Thoracic aorta (tissue), 2 donors: Measurements from ENCODE around the gene TSSC4. TPM values are rescaled to one million over a fixed set of nuclear protein-coding genes. Genes with fewer than 3 reads are reported as not detected.

Source experiments
- ATAC-seq: fragments of 150-250 bp; one replicate; pipeline ENCODE4 v1.8.0; 2017; ENCODE audit warnings: low read depth; ENCODE audit not compliant: insufficient number of reproducible peaks, low FRiP score
- DNase-seq: peaks from one replicate; pipeline ENCODE4 v3.0.0-alpha.2; 2020; ENCODE audit warnings: low spot score
- H3K27ac ChIP-seq, 2 donors: fragments of 200-600 bp; sonication (generic); 1 replicate in 1 of 2; 2 replicates in 1 of 2; pipeline ENCODE4 v1.5.1; 2016; ENCODE audit warnings: mild to moderate bottlenecking in 2 of 2, moderate library complexity in 2 of 2
- H3K27me3 ChIP-seq: fragments of 200-600 bp; sonication (generic); replicated peaks from 2 replicates; pipeline ENCODE4 v1.6.0; 2016; ENCODE audit warnings: mild to moderate bottlenecking; ENCODE audit not compliant: insufficient read depth
- H3K36me3 ChIP-seq: fragments of 200-600 bp; sonication (generic); one replicate; pipeline ENCODE4 v1.5.1; 2016
- H3K4me1 ChIP-seq, 2 donors: fragments of 200-600 bp; sonication (generic); 1 replicate in 1 of 2; 2 replicates in 1 of 2; pipeline versions ENCODE4 v1.5.1 to v1.6.0; 2016; ENCODE audit warnings: low read depth in 2 of 2, mild to moderate bottlenecking in 1 of 2; ENCODE audit not compliant: control insufficient read depth in 1 of 2
- H3K4me3 ChIP-seq: fragments of 200-600 bp; sonication (generic); 2 replicates; pipeline ENCODE4 v1.5.1; 2016; ENCODE audit warnings: mild to moderate bottlenecking
- H3K9me3 ChIP-seq: fragments of 200-600 bp; sonication (generic); 2 replicates; pipeline ENCODE4 v1.5.1; 2016
- CTCF ChIP-seq: fragments of 200-600 bp; sonication (generic); IDR thresholded peaks from one replicate; pipeline ENCODE4 v1.5.1; 2019; ENCODE audit warnings: antibody characterized with exemption
- total RNA-seq, 2 donors: library from RNA; depleted of rRNA; stranded (reverse); fragments of >200 nt; gene quantifications; one replicate each; pipeline versions ENCODE4 v1.1.0 to v1.2.3, GENCODE V29; 2016

The TSSC4 gene
- total RNA-seq, 2 donors from 2014 or later = 31.6 to 57.9 TPM

- Histone ChIP-seq H3K27me3 (no peaks in the 10 kb centered on the region), H3K27ac (no peak overlapping the region), H3K36me3 (no peaks in the 10 kb centered on the region), H3K4me3 (peak overlapping the region; percentile 22), H3K4me1 (no peaks in the 10 kb centered on the region), H3K9me3 (no peaks in the 10 kb centered on the region)
- no peak for TF ChIP-seq CTCF
- no peak for ATAC-seq
- DNase-seq = no peak
These were observed 46.2 kb downstream of the TSSC4 start for GRCh38 chr11:2446590-2447252.

- Histone ChIP-seq H3K27me3 (no peaks in the 10 kb centered on the region), H3K9me3 (no peaks in the 10 kb centered on the region), H3K4me3 (peak overlapping the region; percentile 22), H3K27ac (no peak overlapping the region), H3K36me3 (no peaks in the 10 kb centered on the region), H3K4me1 (no peaks in the 10 kb centered on the region)
- no peak for ATAC-seq
- DNase-seq = no peak
- no peak for TF ChIP-seq CTCF
These were observed 46.9 kb downstream of the TSSC4 start for GRCh38 chr11:2447253-2447950.

- H3K27me3 ChIP-seq = no peaks in the 10 kb centered on the region
- H3K4me1 ChIP-seq = no peaks in the 10 kb centered on the region
- H3K9me3 ChIP-seq = no peaks in the 10 kb centered on the region
- no peak for ATAC-seq
- no peaks in the 10 kb centered on the region for H3K36me3 ChIP-seq
- H3K27ac ChIP-seq = no peak overlapping the region
- no peak for DNase-seq
- TF ChIP-seq CTCF = no peak
- H3K4me3 ChIP-seq = no peak overlapping the region
These were observed 47.6 kb downstream of the TSSC4 start for GRCh38 chr11:2447951-2448650.

- TF ChIP-seq CTCF = no peak
- no peak for ATAC-seq
- no peak for DNase-seq
These were observed 48.4 kb downstream of the TSSC4 start for GRCh38 chr11:2448661-2449547.

More at GRCh38 chr11:2448661-2449547, 48.4 kb downstream of the TSSC4 start:
- no peaks in the 10 kb centered on the region for H3K4me1 ChIP-seq
- H3K36me3 ChIP-seq = no peaks in the 10 kb centered on the region
- H3K4me3 ChIP-seq = no peak overlapping the region
- H3K27ac ChIP-seq = no peak overlapping the region
- H3K9me3 ChIP-seq = no peaks in the 10 kb centered on the region
- no peaks in the 10 kb centered on the region for H3K27me3 ChIP-seq
